CD8-positive, alpha-beta memory T cell (primary cell): Measurements from ENCODE around the gene TKT. TPM values are rescaled to one million over a fixed set of nuclear protein-coding genes. Genes with fewer than 3 reads are reported as not detected.

Source experiments
- CTCF ChIA-PET: fragments of 350-600 bp; sonication (Branson Sonifier 250); formaldehyde crosslinking; loops from one replicate; lab custom pipeline; 2021; ENCODE audit warnings: antibody characterized with exemption; lab: Charles Lee
- POLR2A ChIA-PET: fragments of 350-600 bp; sonication (Branson Sonifier 250); formaldehyde crosslinking; loops from one replicate; lab custom pipeline; 2021; ENCODE audit warnings: antibody characterized with exemption; lab: Charles Lee
- DNase-seq, 5 donors: peaks; one replicate each; pipeline versions ENCODE4 v3.0.0 to v3.0.0-alpha.2; 2020 to 2022; ENCODE audit warnings: mixed read lengths in 1 of 5
- H3K27ac ChIP-seq: one replicate; pipeline ENCODE4 v1.7.0; 2013; ENCODE audit warnings: low read depth, mild to moderate bottlenecking, low read length, moderate library complexity
- H3K27me3 ChIP-seq: 2 replicates; pipeline ENCODE4 v1.7.0; 2013; ENCODE audit warnings: low read length, mild to moderate bottlenecking; ENCODE audit not compliant: insufficient read depth, poor library complexity, severe bottlenecking
- H3K36me3 ChIP-seq: 2 replicates; pipeline ENCODE4 v1.7.0; 2013; ENCODE audit warnings: mild to moderate bottlenecking, low read length, moderate library complexity; ENCODE audit not compliant: insufficient read depth
- H3K4me1 ChIP-seq: 2 replicates; pipeline ENCODE4 v1.7.0; 2013; ENCODE audit warnings: mild to moderate bottlenecking, low read length, moderate library complexity; ENCODE audit not compliant: insufficient read depth
- H3K4me3 ChIP-seq: 2 replicates; pipeline ENCODE4 v1.7.0; 2013; ENCODE audit warnings: mild to moderate bottlenecking, low read length
- H3K9me3 ChIP-seq: 2 replicates; pipeline ENCODE4 v1.7.0; 2013; ENCODE audit warnings: mild to moderate bottlenecking, low read length
- H3K27ac Mint-ChIP-seq, 8 donors: one replicate each; pipeline ENCODE4 v1.8.0; 2020 to 2021; ENCODE audit warnings: mixed read lengths in 8 of 8, mild to moderate bottlenecking in 6 of 8, inconsistent platforms in 3 of 8, moderate library complexity in 3 of 8
- H3K27me3 Mint-ChIP-seq, 2 donors: one replicate each; pipeline ENCODE4 v1.8.0; 2020 to 2021; ENCODE audit warnings: mixed read lengths in 2 of 2, mild to moderate bottlenecking in 1 of 2, moderate library complexity in 1 of 2
- H3K36me3 Mint-ChIP-seq, 3 donors: one replicate each; pipeline ENCODE4 v1.8.0; 2020 to 2021; ENCODE audit warnings: mixed read lengths in 3 of 3, inconsistent platforms in 1 of 3, mild to moderate bottlenecking in 1 of 3
- H3K4me1 Mint-ChIP-seq, 3 donors: one replicate each; pipeline ENCODE4 v1.8.0; 2020 to 2021; ENCODE audit warnings: mixed read lengths in 3 of 3, inconsistent platforms in 1 of 3, mild to moderate bottlenecking in 1 of 3
- H3K4me3 Mint-ChIP-seq, 7 donors: one replicate each; pipeline ENCODE4 v1.8.0; 2020 to 2021; ENCODE audit warnings: mixed read lengths in 7 of 7, mild to moderate bottlenecking in 6 of 7, moderate library complexity in 4 of 7, inconsistent platforms in 2 of 7
- H3K9me3 Mint-ChIP-seq, 5 donors: one replicate each; pipeline ENCODE4 v1.8.0; 2020 to 2022; ENCODE audit warnings: mixed read lengths in 5 of 5, mild to moderate bottlenecking in 3 of 5, moderate library complexity in 2 of 5, inconsistent platforms in 1 of 5
- polyA plus RNA-seq: library from polyadenylated mRNA; unstranded; fragments of 300-500 nt; fragmentation: Illumina TruSeq; gene quantifications from one replicate; pipeline ENCODE4 v1.2.3, GENCODE V29; 2021
- total RNA-seq, 2 experiments: library from RNA; stranded (reverse); gene quantifications; one replicate each; pipeline ENCODE4 v1.2.3, GENCODE V29; 2021

The TKT gene
- total and polyA plus RNA-seq, 3 experiments from 2014 or later, result 59.3 to 182 (median 173) TPM

- Histone ChIP-seq H3K27ac (no peak overlapping the region), H3K27me3 (no peaks in the 10 kb centered on the region), H3K36me3 (peaks cover 44% of the 10 kb centered on the region), H3K9me3 (no peaks in the 10 kb centered on the region), H3K4me3 (no peak overlapping the region), H3K4me1 (no peaks in the 10 kb centered on the region)
- ChIA-PET CTCF (no interaction called here), POLR2A (no interaction called here)
- H3K36me3 Mint-ChIP-seq, result peaks cover 4 to 75% (median 8%) of the 10 kb centered on the region in 3 donors
- DNase-seq, result no peak
- H3K4me1 Mint-ChIP-seq, result no peaks in the 10 kb centered on the region
- H3K9me3 Mint-ChIP-seq, result no peaks in the 10 kb centered on the region
- H3K27ac Mint-ChIP-seq, result no peak overlapping the region
- H3K27me3 Mint-ChIP-seq, result peaks cover 0 to 1% of the 10 kb centered on the region in 2 donors
- no peak overlapping the region for H3K4me3 Mint-ChIP-seq
Observed at GRCh38 chr3:53226142-53226840, 29.5 kb downstream of the TKT start.

- Histone ChIP-seq H3K9me3 (no peaks in the 10 kb centered on the region), H3K4me1 (no peaks in the 10 kb centered on the region), H3K27me3 (no peaks in the 10 kb centered on the region), H3K27ac (no peak overlapping the region), H3K36me3 (peaks cover 38% of the 10 kb centered on the region), H3K4me3 (no peak overlapping the region)
- DNase-seq, result no peak
- Mint-ChIP-seq H3K4me1 (no peaks in the 10 kb centered on the region), H3K27ac (peak overlapping the region in 2 of 8 donors; percentile 9 to 28), H3K4me3 (no peak overlapping the region), H3K9me3 (no peaks in the 10 kb centered on the region), H3K36me3 (peaks cover 4 to 72% (median 8%) of the 10 kb centered on the region in 3 donors), H3K27me3 (peaks cover 0 to 1% of the 10 kb centered on the region in 2 donors)
- ChIA-PET CTCF (no interaction called here), POLR2A (no interaction called here)
Observed at GRCh38 chr3:53225651-53226050, 30.2 kb downstream of the TKT start.

- no peak for DNase-seq
- Histone ChIP-seq H3K4me3 (no peak overlapping the region), H3K4me1 (no peaks in the 10 kb centered on the region), H3K9me3 (no peaks in the 10 kb centered on the region), H3K27me3 (no peaks in the 10 kb centered on the region), H3K27ac (no peak overlapping the region), H3K36me3 (peaks cover 36% of the 10 kb centered on the region)
- Mint-ChIP-seq H3K27ac (peak overlapping the region in 1 of 8 donors; percentile 67), H3K27me3 (peaks cover 0 to 1% of the 10 kb centered on the region in 2 donors), H3K4me1 (no peaks in the 10 kb centered on the region), H3K36me3 (peaks cover 4 to 67% (median 8%) of the 10 kb centered on the region in 3 donors), H3K4me3 (no peak overlapping the region), H3K9me3 (no peaks in the 10 kb centered on the region)
- ChIA-PET CTCF (no interaction called here), POLR2A (no interaction called here)
Observed at GRCh38 chr3:53225181-53225580, 30.6 kb downstream of the TKT start.

GRCh38 chr3:53224536-53224935 lies 31.3 kb downstream of the TKT start:
- Histone ChIP-seq H3K27ac (no peak overlapping the region), H3K36me3 (peaks cover 34% of the 10 kb centered on the region), H3K27me3 (no peaks in the 10 kb centered on the region), H3K4me3 (no peak overlapping the region), H3K4me1 (peaks cover 3% of the 10 kb centered on the region), H3K9me3 (no peaks in the 10 kb centered on the region)
- no peak overlapping the region for H3K4me3 Mint-ChIP-seq
- POLR2A ChIA-PET, result no interaction called here
- peaks cover 3 to 6% (median 5%) of the 10 kb centered on the region in 3 donors for H3K4me1 Mint-ChIP-seq
- CTCF ChIA-PET, result no interaction called here
- peaks cover 0 to 1% of the 10 kb centered on the region in 2 donors for H3K27me3 Mint-ChIP-seq
- DNase-seq, result no peak
- peak overlapping the region in 1 of 8 donors; percentile 24 for H3K27ac Mint-ChIP-seq
- peaks cover 4 to 60% (median 8%) of the 10 kb centered on the region in 3 donors for H3K36me3 Mint-ChIP-seq
- no peaks in the 10 kb centered on the region for H3K9me3 Mint-ChIP-seq

- Histone ChIP-seq H3K27me3 (no peaks in the 10 kb centered on the region), H3K27ac (no peak overlapping the region), H3K36me3 (peaks cover 29% of the 10 kb centered on the region), H3K4me3 (no peak overlapping the region), H3K9me3 (no peaks in the 10 kb centered on the region), H3K4me1 (peaks cover 3% of the 10 kb centered on the region)
- DNase-seq, result no peak
- peaks cover 0 to 1% of the 10 kb centered on the region in 2 donors for H3K27me3 Mint-ChIP-seq
- ChIA-PET POLR2A (no interaction called here), CTCF (interaction anchor here (1.0 kb wide), 1 partner anchor 9 kb away, joined by 3 read pairs; no protein-coding TSS in a partner anchor)
- no peak overlapping the region for H3K4me3 Mint-ChIP-seq
- no peaks in the 10 kb centered on the region for H3K9me3 Mint-ChIP-seq
- peaks cover 3 to 6% (median 5%) of the 10 kb centered on the region in 3 donors for H3K4me1 Mint-ChIP-seq
- peak overlapping the region in 1 of 8 donors; percentile 58 for H3K27ac Mint-ChIP-seq
- H3K36me3 Mint-ChIP-seq, result peaks cover 4 to 55% (median 8%) of the 10 kb centered on the region in 3 donors
Observed at GRCh38 chr3:53224026-53224425, 31.8 kb downstream of the TKT start.

- ChIA-PET POLR2A (no interaction called here), CTCF (interaction anchor here (1.0 kb wide), 1 partner anchor 9 kb away, joined by 3 read pairs; no protein-coding TSS in a partner anchor)
- Mint-ChIP-seq H3K36me3 (peaks cover 4 to 51% (median 4%) of the 10 kb centered on the region in 3 donors), H3K4me3 (no peak overlapping the region), H3K27ac (peak overlapping the region in 2 of 8 donors; percentile 36 to 58), H3K4me1 (peaks cover 3 to 6% (median 5%) of the 10 kb centered on the region in 3 donors), H3K9me3 (no peaks in the 10 kb centered on the region), H3K27me3 (peaks cover 0 to 1% of the 10 kb centered on the region in 2 donors)
- Histone ChIP-seq H3K4me3 (no peak overlapping the region), H3K27me3 (no peaks in the 10 kb centered on the region), H3K9me3 (no peaks in the 10 kb centered on the region), H3K27ac (no peak overlapping the region), H3K4me1 (peaks cover 3% of the 10 kb centered on the region), H3K36me3 (peaks cover 24% of the 10 kb centered on the region)
- no peak for DNase-seq
Observed at GRCh38 chr3:53223541-53223966, 32.3 kb downstream of the TKT start.

GRCh38 chr3:53223025-53223424 lies 32.8 kb downstream of the TKT start:
- peaks cover 3 to 6% (median 5%) of the 10 kb centered on the region in 3 donors for H3K4me1 Mint-ChIP-seq
- ChIA-PET POLR2A (no interaction called here), CTCF (interaction anchor here (0.7 kb wide), 1 partner anchor 89 kb away, joined by 3 read pairs; no protein-coding TSS in a partner anchor)
- no peaks in the 10 kb centered on the region for H3K9me3 Mint-ChIP-seq
- peaks cover 3% of the 10 kb centered on the region for H3K4me1 ChIP-seq
- no peak overlapping the region for H3K4me3 ChIP-seq
- H3K27me3 Mint-ChIP-seq, result peaks cover 0 to 3% of the 10 kb centered on the region in 2 donors
- H3K27ac ChIP-seq, result no peak overlapping the region
- H3K4me3 Mint-ChIP-seq, result no peak overlapping the region
- no peak for DNase-seq
- peaks cover 4 to 45% (median 4%) of the 10 kb centered on the region in 3 donors for H3K36me3 Mint-ChIP-seq
- H3K27ac Mint-ChIP-seq, result peak overlapping the region in 1 of 8 donors; percentile 36
- H3K9me3 ChIP-seq, result no peaks in the 10 kb centered on the region
- no peaks in the 10 kb centered on the region for H3K27me3 ChIP-seq
- peaks cover 19% of the 10 kb centered on the region for H3K36me3 ChIP-seq
